GM23248 (cell line): ENCODE measurements around the gene MTFR1L.

Experiments used
- EZH2 ChIP-seq: fragments of 200-600 bp; sonication (generic); IDR thresholded peaks from 2 replicates; pipeline ENCODE4 v1.6.1; 2018; ENCODE audit warnings: antibody characterized with exemption, mild to moderate bottlenecking; ENCODE audit not compliant: insufficient read depth, poor library complexity, severe bottlenecking
- EZH2phosphoT487 ChIP-seq: fragments of 200-600 bp; sonication (generic); IDR thresholded peaks from 2 replicates; pipeline ENCODE4 v1.6.1; 2018; ENCODE audit warnings: antibody characterized with exemption, moderate library complexity, mild to moderate bottlenecking, low read depth; ENCODE audit not compliant: insufficient read depth

DNA sequence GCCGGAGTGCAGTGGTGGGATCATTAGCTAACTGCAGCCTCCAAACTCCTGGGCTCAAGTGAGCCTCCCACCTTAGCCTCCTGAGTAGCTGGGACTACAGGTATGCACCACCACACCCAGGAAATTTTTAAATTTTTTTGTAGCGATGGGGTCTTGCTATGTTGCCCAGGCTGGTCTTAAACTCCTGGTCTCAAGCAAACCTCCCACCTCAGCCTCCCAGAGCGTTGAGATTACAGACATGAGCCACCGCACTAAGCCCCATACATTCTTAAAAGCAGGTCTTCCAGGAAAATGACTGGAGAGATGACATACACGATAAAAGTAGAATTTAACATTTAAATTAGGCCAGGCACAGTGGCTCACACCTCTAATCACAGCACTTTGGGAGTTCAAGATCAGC, 13.4 kb downstream of the MTFR1L start:
- TF ChIP-seq EZH2phosphoT487 (no peak), EZH2 (no peak)
